T47D (cell line): ENCODE data around the gene KIF16B.

Experiments
- DNase-seq, 2 experiments: peaks; one replicate each; pipeline versions ENCODE4 v3.0.0 to v3.0.0-alpha.2; 2011 to 2012; ENCODE audit warnings: low read depth in 1 of 2, low spot score in 1 of 2
- JUND ChIP-seq: IDR thresholded peaks from 2 replicates; pipeline ENCODE4 v1.6.1; 2012; ENCODE audit warnings: low read depth
- in situ Hi-C: cut with HindIII; loops from 2 replicates; pipeline ENCODE4 v1.10.0; 2016; ENCODE audit warnings: low sequenced_read_pairs, low pct_unique_long_range_greater_than_20kb

KIF16B gene

DNA sequence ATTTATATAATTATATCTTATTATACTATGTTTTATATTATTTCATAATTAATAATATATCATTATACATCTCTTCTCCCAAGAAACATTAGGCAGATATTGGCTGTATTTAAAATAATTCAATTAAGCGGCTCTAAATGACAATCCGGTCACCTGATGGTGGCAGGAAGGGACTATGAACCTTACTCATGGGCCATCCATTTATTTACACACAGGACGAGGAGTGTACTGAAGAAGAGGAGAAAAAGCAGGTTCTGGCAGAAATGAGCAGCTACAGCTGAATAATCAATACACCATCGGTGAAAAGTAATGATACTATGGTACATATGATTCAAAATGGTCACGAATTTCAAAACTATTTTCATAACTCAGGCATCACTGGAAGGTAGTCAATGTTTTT is 277.7 kb downstream of the KIF16B start:
- TF ChIP-seq JUND, result no peak
- DNase-seq, result no peak

GRCh38 chr20:16293590-16293989 is 279.7 kb downstream of the KIF16B start:
- no peak for DNase-seq
- in situ Hi-C loops, result no loop called here
- TF ChIP-seq JUND, result no peak

More for the DNA sequence above, 277.7 kb downstream of the KIF16B start:
- in situ Hi-C loops, result no loop called here

- TF ChIP-seq JUND, result no peak
- no peak for DNase-seq
Measured at GRCh38 chr20:16292226-16292880, 280.9 kb downstream of the KIF16B start.

GRCh38 chr20:16290358-16290757 is 282.9 kb downstream of the KIF16B start:
- in situ Hi-C loops, result no loop called here

More at GRCh38 chr20:16292226-16292880, 280.9 kb downstream of the KIF16B start:
- in situ Hi-C loops, result no loop called here

GRCh38 chr20:16287776-16288175 is 285.5 kb downstream of the KIF16B start:
- DNase-seq, result no peak
- no peak for TF ChIP-seq JUND
- in situ Hi-C loops, result no loop called here

More at GRCh38 chr20:16290358-16290757, 282.9 kb downstream of the KIF16B start:
- no peak for DNase-seq
- TF ChIP-seq JUND, result no peak

GRCh38 chr20:16286601-16287000 is 286.6 kb downstream of the KIF16B start:
- TF ChIP-seq JUND, result no peak
- no peak for DNase-seq
- in situ Hi-C loops, result no loop called here

GRCh38 chr20:16284385-16285100 is 288.7 kb downstream of the KIF16B start:
- no peak for TF ChIP-seq JUND
- no peak for DNase-seq
- in situ Hi-C loops, result no loop called here

- no peak for DNase-seq
- in situ Hi-C loops, result no loop called here
- TF ChIP-seq JUND, result no peak
Measured at GRCh38 chr20:16283978-16284377, 289.3 kb downstream of the KIF16B start.

DNA sequence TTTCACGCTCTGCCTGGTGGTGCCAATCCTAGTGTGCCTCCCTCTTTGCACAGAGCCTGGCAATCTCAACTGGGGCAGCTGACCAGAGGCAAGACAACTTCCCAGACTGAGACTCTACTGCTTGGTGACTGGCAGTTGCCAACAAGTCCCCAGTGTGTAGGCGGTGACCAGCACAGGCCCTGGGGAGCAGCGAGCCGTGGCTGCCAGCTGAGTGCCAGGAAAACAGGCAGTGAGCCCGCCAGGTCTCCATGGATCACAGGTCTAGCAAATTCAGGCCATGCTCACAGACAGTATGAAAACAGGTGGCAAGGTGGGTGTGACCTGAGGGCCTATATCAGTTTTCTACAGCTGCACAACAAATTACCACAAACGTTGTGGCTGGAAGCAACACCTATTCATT is 289.9 kb downstream of the KIF16B start:
- in situ Hi-C loops, result no loop called here
- no peak for TF ChIP-seq JUND
- DNase-seq, result no peak

- DNase-seq, result no peak
- in situ Hi-C loops, result no loop called here
- TF ChIP-seq JUND, result no peak
Measured at GRCh38 chr20:16280219-16280618, 293.0 kb downstream of the KIF16B start.

- TF ChIP-seq JUND, result no peak
- peak in 1 of 2 experiments; percentile 16 for DNase-seq
- in situ Hi-C loops, result no loop called here
Measured at GRCh38 chr20:16279320-16279719, 293.9 kb downstream of the KIF16B start.

DNA sequence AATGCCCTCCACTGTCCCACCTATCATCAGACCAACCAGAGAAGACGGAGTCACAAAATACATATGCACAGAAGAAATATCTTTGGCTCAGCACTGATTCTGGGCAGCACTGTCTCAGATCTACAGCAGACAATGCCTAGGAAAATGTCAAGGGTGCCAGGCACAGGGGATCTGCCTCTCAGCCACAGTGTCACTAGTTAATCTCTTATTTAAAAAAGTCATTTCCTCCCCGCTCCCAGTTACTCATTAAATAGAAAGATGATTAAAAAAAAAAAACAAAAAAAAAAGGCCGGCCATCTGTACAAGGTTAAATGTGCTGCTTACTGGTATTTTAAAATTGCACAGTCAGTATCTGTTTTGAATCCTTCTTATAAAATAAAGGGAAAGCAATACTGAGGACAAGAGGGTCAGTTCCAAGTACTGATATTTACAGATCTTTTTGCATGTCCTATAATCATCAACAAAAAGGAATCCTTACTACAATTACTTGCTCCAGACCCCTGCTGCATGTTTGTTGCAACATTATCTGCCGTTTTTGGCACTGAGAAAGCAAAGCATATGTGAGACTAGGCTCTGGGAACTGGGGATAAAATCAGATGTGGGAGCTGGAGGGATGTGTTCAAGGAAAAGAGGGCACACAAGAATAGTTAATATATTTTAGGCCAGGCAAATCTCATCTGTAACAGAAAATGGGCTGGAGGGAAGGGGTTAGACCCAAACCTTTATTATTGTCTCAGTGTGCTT is 299.3 kb downstream of the KIF16B start:
- in situ Hi-C loops, result no loop called here
- DNase-seq, result no peak
- no peak for TF ChIP-seq JUND
